ENCODE data around the gene SLC9A6.
"Not testable (repeated sequence)": the region's sequence is repeated elsewhere in the genome, so short reads cannot be mapped to it uniquely, and the experiment has no call there.

Gene SLC9A6

GRCh38 chrX:136030303-136031191, 45.3 kb downstream of the SLC9A6 start:
- no peak for DNase-seq

- no peak for DNase-seq
Observed at GRCh38 chrX:136031626-136032025, 46.4 kb downstream of the SLC9A6 start.

GRCh38 chrX:136032370-136032769, 47.1 kb downstream of the SLC9A6 start:
- DNase-seq, result no peak

DNA sequence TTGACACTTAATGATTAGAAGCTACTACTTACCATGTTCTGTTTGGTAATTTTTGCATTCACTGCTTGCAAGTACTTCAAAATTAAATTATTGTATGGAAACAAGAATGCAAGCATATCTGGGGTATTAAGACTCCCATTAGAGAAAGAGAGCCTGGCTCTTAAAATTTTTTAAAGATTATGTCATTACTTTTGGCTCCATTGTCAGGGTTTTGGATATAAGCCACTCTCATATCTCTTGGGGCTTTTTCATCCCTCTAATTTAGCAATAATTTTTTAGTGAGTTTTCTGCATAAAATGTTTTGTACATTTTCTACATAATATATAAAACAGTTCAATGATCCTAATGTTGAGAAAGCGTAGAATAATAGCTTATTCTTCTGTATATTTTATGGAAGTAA, 49.4 kb downstream of the SLC9A6 start:
- no peak for DNase-seq

DNA sequence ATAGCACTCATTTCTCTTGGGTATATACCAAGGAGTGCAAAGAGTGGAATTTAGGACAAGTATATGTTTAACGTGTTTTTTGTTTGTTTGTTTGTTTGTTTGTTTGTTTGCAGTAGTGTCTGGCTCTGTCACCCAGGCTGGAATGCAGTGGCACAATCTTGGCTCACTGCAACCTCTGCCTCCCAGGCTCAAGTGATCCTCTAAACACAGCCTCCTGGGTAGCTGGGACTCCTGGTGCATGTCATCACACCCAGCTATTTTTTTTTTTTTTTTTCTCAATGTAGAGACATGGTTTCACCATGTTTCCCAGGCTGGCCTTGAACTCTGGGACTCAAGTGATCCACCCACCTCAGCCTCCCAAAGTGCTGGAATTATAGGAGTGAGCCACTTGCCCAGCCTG, 50.4 kb downstream of the SLC9A6 start:
- no peak for DNase-seq

DNA sequence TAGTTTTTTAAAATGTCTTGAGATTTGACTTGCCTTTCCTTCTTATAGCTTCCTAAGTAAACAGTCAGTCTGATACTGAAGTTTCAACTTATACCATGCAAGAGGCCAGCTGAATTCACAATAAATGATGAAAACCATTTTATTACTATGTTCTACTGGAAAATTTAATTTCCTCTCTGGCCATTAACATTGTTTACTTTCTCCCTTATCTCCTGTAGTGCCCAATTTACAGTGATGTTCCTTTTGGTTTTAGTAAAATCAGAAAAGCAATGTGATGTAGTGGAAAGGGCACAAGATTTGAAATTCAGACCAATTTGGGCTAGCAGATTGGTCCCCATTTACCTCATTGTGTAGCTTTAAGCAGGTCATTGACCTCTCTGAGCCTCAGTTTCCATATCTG, 54.2 kb downstream of the SLC9A6 start:
- no peak for DNase-seq

- DNase-seq, result no peak
Observed at GRCh38 chrX:136039968-136040367, 54.7 kb downstream of the SLC9A6 start.

DNA sequence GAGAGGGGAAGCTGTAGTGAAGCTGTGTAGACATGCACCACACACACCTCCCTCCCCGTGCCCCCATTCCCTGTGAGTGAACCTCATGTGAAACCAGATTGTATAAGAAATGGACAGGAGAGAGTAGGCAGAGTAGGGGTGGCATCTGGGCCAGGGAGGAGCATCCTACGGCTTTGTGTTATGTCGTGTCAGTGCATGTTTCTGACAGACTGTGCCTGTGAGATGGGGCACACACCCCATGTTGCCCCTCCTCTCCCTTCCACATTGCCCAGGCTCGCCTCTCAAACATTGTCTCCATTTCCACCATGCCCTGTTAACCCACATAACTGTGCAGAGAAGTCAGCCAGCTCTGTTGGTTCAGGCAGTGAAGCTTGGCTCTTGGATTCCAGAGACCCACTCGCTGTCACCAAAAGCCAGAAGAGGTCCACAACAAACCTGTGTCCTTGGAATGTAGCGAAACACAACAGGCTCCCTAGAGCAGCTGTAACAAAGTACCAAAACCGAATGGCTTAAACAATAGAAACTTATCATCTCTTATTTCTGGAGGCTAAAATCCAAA, 56.1 kb downstream of the SLC9A6 start:
- no peak for DNase-seq

- DNase-seq, result no peak
Observed at GRCh38 chrX:136045008-136045407, 59.8 kb downstream of the SLC9A6 start.

GRCh38 chrX:136046295-136047015, 61.2 kb downstream of the SLC9A6 start:
- DNase-seq, result no peak

DNA sequence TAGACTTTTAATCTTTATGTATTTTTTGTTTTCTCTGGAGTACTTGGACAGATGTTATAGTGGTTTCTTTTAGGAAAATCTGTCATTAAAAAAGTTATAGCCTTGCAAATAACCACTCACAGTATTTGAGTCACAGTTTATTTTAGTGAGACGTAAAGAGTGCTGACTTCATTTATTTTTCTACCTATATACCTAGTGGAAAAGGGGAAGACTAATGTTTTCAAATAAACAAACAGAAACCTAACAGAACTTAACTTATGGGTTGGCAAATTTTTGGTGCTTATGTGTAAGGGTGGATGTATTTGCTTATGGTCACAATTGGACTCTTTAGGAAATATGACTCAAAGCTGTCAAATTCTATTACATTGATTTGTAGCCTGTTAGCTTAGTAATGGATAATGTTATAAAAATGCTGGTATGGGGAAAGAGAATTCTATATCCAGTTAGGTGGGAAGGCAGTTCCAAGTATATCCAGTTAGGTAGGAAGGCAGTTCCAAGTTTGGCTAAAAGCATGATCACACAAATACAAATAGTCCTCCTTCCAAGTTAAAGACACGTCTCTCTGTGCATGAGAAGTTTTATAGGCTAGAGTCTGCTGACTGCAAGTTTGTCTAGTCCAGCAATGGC, 61.9 kb downstream of the SLC9A6 start:
- DNase-seq, result no peak

DNA sequence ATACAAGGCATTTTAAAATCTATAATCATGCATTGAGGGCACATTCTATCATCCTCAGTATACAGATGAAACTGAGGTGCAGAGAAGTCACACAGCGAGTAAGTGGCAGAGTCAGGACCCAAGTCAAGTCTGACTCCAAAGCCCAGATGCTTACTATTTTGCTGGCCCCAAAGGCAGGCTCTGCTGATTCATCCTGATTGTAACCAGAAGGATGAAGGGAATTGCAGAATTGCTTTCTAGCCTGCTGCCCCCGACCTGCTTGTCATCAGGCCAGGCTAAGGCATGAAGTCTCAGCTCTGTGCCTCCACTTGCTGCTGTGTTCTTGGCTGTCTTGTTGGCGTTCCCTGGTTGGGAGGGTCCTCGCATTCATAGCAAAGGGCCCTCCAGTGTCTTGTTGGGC, 62.7 kb downstream of the SLC9A6 start:
- DNase-seq, result no peak

- no peak for DNase-seq
Observed at GRCh38 chrX:136048446-136048845, 63.2 kb downstream of the SLC9A6 start.

- DNase-seq, result no peak
Observed at GRCh38 chrX:136049608-136050007, 64.4 kb downstream of the SLC9A6 start.

DNA sequence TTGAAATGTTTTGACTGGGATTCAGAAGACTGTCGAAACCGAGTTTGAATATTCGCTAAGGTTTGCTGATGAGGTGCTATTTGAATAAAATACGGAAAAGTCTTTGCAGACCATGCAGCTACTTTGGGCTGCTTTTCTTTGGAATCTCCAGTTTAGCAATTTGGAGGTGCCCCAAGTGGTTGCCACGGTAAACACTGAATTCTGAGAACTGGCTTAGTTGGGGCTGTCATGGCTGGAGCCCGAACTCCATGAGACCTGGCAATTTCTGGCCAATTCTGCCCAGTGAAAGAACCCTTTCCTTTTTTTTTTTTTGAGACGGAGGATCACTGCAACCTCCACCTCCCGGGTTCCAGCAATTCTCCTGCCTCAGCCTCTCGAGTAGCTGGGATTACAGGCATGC, 65.6 kb downstream of the SLC9A6 start:
- DNase-seq, result not testable (repeated sequence)

DNA sequence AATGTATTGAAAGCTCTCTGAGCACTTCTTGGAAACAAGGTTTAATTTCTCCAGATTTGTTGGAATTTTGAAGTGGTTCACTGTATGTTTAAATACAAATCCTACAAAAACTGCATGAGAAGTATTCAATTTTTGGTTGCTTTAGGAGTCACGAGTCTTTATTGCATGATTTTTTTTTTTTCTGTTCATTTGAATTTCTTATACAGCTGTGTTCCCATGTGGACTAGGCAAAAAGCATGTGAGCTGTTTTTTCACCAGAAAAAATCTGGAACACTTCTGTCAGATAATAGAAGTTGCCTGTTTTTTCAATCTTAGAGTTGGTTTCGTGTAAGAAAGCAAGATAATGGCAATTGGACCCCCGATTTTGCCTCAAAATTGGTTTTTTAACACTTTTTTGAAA, 66.4 kb downstream of the SLC9A6 start:
- DNase-seq, result no peak

GRCh38 chrX:136055651-136056221, 70.5 kb downstream of the SLC9A6 start:
- no peak for DNase-seq

- DNase-seq, result no peak
Observed at GRCh38 chrX:136057567-136057966, 72.3 kb downstream of the SLC9A6 start.

- DNase-seq, result no peak
Observed at GRCh38 chrX:136059350-136059749, 74.1 kb downstream of the SLC9A6 start.

DNA sequence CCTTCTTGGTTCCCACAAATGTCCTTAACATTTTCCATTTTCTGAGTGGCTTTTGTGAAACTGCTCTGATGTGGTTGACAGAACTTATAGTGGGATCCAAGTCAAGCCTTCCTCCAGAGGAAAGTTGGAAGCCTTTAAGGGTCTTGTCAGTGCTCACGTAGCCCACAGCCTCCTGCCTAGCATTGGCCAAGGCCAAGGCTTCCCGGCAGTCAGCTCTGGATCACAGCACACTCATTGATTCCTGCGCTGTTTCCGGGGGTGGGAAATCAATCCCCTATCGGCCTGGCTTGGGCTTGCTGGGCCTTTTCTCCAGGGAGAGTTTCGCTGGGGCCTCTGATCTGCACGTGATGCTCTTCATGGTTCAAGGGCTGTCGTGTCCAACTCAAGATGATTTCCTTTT, 76.1 kb downstream of the SLC9A6 start:
- DNase-seq, result no peak

DNA sequence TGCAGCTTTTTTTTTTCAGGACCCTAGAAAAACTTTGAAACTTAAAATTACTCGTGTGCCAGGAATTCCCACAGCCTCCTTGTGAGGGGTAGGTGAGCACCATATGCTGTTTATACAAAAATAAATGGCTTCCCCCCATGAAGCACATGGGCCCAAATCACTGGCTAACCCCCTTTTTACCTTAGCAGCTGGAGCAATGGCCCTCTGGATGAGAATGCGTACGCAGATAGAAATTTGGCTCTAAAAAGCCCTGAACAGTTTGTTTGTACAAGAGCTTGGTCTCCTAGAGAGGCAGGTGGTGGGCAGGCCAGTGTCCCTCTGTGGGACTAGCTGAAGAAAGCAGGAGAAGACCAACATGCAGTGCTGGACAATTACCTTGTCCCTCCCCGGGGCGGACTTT, 76.5 kb downstream of the SLC9A6 start:
- DNase-seq, result no peak

DNA sequence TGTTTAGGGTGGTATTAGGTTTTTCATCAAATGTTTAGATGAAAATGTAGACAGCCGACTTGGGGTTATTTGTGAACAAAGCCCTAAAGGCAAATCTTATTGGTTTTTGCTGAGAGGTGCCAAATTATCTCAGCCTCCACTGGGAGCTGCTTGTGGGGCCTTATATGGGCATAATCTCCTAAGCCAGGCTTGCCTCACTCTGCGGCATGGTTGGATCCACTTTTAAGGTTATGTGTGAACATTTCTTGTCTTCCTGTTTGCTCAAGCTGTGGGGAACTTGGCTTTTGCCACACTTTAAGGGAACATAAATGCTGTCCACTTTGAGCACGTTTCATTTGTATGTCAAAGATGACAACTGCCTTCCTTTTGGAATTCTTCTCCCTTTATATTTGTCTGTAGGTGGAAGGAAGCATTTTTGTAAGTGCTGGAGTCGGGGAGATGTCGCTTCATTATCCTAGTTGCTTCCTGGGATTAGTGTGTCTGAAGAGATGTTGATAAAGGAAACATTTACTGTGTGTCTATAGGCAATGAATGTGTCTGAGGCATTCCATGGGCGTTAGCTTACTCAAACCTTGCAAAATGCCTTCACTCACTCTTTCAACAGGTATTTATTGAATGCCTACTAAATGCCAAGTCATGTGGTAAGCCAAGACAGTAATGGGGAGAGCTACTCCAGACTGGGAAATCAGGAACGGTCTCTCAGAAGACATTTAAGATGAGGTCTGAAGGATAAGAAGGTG, 78.3 kb downstream of the SLC9A6 start:
- no peak for DNase-seq

GRCh38 chrX:136064661-136065043, 79.4 kb downstream of the SLC9A6 start:
- DNase-seq, result no peak

All from NCI-H1436 treated with DMSO at 0.1 percent for 48 hours (cell line).